CD4-positive, alpha-beta T cell (primary cell): ENCODE results near the gene VTI1A. TPM values are rescaled to one million over a fixed set of nuclear protein-coding genes. Genes with fewer than 3 reads are reported as not detected.

Experiments
- ATAC-seq: fragments of 200-7000 bp; cut with Tn5 transposase; one replicate; pipeline ENCODE4 v1.10.0; 2022; ENCODE audit warnings: mild to moderate bottlenecking; ENCODE audit not compliant: poor library complexity
- CTCF ChIA-PET: fragments of 350-600 bp; sonication (Branson Sonifier 250); formaldehyde crosslinking; loops from one replicate; lab custom pipeline; 2021; ENCODE audit warnings: antibody characterized with exemption, inconsistent platforms; lab: Charles Lee
- POLR2A ChIA-PET: fragments of 350-600 bp; sonication (Branson Sonifier 250); formaldehyde crosslinking; loops from one replicate; lab custom pipeline; 2021; ENCODE audit warnings: antibody characterized with exemption, inconsistent platforms; lab: Charles Lee
- DNase-seq, 14 experiments: peaks; one replicate each; pipeline ENCODE4 v3.0.0-alpha.2; 2013 to 2020; ENCODE audit warnings: mixed read lengths in 2 of 14
- H3K27ac ChIP-seq, 2 donors: one replicate each; pipeline versions ENCODE4 v1.5.1 to v1.7.0; 2013; ENCODE audit warnings: low read length in 2 of 2, low read depth in 1 of 2, mild to moderate bottlenecking in 1 of 2
- H3K27me3 ChIP-seq, 2 experiments: 1 replicate in 1 of 2; 2 replicates in 1 of 2; pipeline versions ENCODE4 v1.6.1 to v1.7.0; 2013; ENCODE audit warnings: low read length in 2 of 2, control low read depth in 1 of 2, mild to moderate bottlenecking in 1 of 2, moderate library complexity in 1 of 2; ENCODE audit not compliant: insufficient read depth in 2 of 2, control insufficient read depth in 1 of 2
- H3K36me3 ChIP-seq: one replicate; pipeline ENCODE4 v1.6.1; 2013; ENCODE audit warnings: low read length, control low read depth; ENCODE audit not compliant: insufficient read depth
- H3K4me1 ChIP-seq: one replicate; pipeline ENCODE4 v1.6.1; 2013; ENCODE audit warnings: low read length, control low read depth; ENCODE audit not compliant: insufficient read depth
- H3K4me3 ChIP-seq: one replicate; pipeline ENCODE4 v1.5.1; 2013; ENCODE audit warnings: mild to moderate bottlenecking, low read length, moderate library complexity
- H3K9me3 ChIP-seq, 2 experiments: 1 replicate in 1 of 2; 2 replicates in 1 of 2; pipeline versions ENCODE4 v1.6.1 to v1.7.0; 2013; ENCODE audit warnings: low read length in 2 of 2, mild to moderate bottlenecking in 2 of 2, control low read depth in 1 of 2, moderate library complexity in 1 of 2; ENCODE audit not compliant: control insufficient read depth in 1 of 2, insufficient read depth in 1 of 2
- H3K27ac Mint-ChIP-seq: one replicate; pipeline ENCODE4 v1.8.0; 2020; ENCODE audit warnings: mixed read lengths
- H3K27me3 Mint-ChIP-seq: one replicate; pipeline ENCODE4 v1.8.0; 2021; ENCODE audit warnings: mixed read lengths
- H3K36me3 Mint-ChIP-seq: one replicate; pipeline ENCODE4 v1.8.0; 2021; ENCODE audit warnings: low read depth, mixed read lengths
- H3K4me1 Mint-ChIP-seq: one replicate; pipeline ENCODE4 v1.8.0; 2021; ENCODE audit warnings: low read depth, mixed read lengths
- H3K4me3 Mint-ChIP-seq: one replicate; pipeline ENCODE4 v1.8.0; 2020; ENCODE audit warnings: mild to moderate bottlenecking, mixed read lengths
- H3K9me3 Mint-ChIP-seq: one replicate; pipeline ENCODE4 v1.8.0; 2020; ENCODE audit warnings: mixed read lengths
- CTCF ChIP-seq: fragments of 200-600 bp; IDR thresholded peaks from one replicate; pipeline ENCODE4 v1.8.0; 2022; ENCODE audit warnings: antibody characterized with exemption, mild to moderate bottlenecking
- intact Hi-C, 2 experiments: fragments of 100-400 bp; cut with DNase I in 1 of 2; cut with micrococcal nuclease in 1 of 2; formaldehyde crosslinking; loops; one replicate each; pipeline versions ENCODE4 v1.15.1 to v1.9.0; 2023 to 2025; cut with DNase I, micrococcal nuclease
- total RNA-seq, 174 experiments: library from RNA in 2 of 174; stranded (reverse) in 2 of 174; gene quantifications; one replicate each; pipeline ENCODE4 v1.2.3 and lab custom pipeline; 2021 to 2026

The VTI1A gene
- total RNA-seq, 2 experiments from 2014 or later: 54.5 to 56.5 TPM

GRCh38 chr10:112677689-112678088 is 230.7 kb downstream of the VTI1A start:
- H3K27me3 ChIP-seq: no peaks in the 10 kb centered on the region
- Mint-ChIP-seq H3K4me1 (no peaks in the 10 kb centered on the region), H3K9me3 (no peaks in the 10 kb centered on the region), H3K4me3 (no peak overlapping the region), H3K27ac (no peak overlapping the region), H3K27me3 (no peaks in the 10 kb centered on the region), H3K36me3 (peaks cover 29% of the 10 kb centered on the region)
- TF ChIP-seq CTCF: no peak
- ChIA-PET CTCF (no interaction called here), POLR2A (no interaction called here)
- no peaks in the 10 kb centered on the region for H3K4me1 ChIP-seq
- H3K4me3 ChIP-seq: no peak overlapping the region
- DNase-seq (no peak), ATAC-seq (no peak)
- intact Hi-C loops: no loop called here
- H3K27ac ChIP-seq: no peak overlapping the region
- peaks cover 13% of the 10 kb centered on the region for H3K36me3 ChIP-seq
- no peaks in the 10 kb centered on the region for H3K9me3 ChIP-seq

GRCh38 chr10:112678581-112678980 is 231.6 kb downstream of the VTI1A start:
- H3K36me3 Mint-ChIP-seq: peaks cover 23% of the 10 kb centered on the region
- Histone ChIP-seq H3K4me1 (no peaks in the 10 kb centered on the region), H3K27me3 (no peaks in the 10 kb centered on the region), H3K4me3 (no peak overlapping the region), H3K9me3 (no peaks in the 10 kb centered on the region), H3K36me3 (peaks cover 13% of the 10 kb centered on the region), H3K27ac (no peak overlapping the region)
- ChIA-PET POLR2A (no interaction called here), CTCF (no interaction called here)
- no peaks in the 10 kb centered on the region for H3K4me1 Mint-ChIP-seq
- intact Hi-C loops: no loop called here
- H3K9me3 Mint-ChIP-seq: no peaks in the 10 kb centered on the region
- DNase-seq (no peak), ATAC-seq (no peak)
- H3K4me3 Mint-ChIP-seq: no peak overlapping the region
- no peak for TF ChIP-seq CTCF
- no peaks in the 10 kb centered on the region for H3K27me3 Mint-ChIP-seq
- no peak overlapping the region for H3K27ac Mint-ChIP-seq

- Mint-ChIP-seq H3K9me3 (no peaks in the 10 kb centered on the region), H3K27ac (no peak overlapping the region), H3K4me1 (no peaks in the 10 kb centered on the region), H3K27me3 (no peaks in the 10 kb centered on the region), H3K36me3 (peaks cover 23% of the 10 kb centered on the region), H3K4me3 (no peak overlapping the region)
- no peak overlapping the region for H3K27ac ChIP-seq
- POLR2A ChIA-PET: no interaction called here
- H3K27me3 ChIP-seq: no peaks in the 10 kb centered on the region
- H3K36me3 ChIP-seq: peaks cover 13% of the 10 kb centered on the region
- H3K4me1 ChIP-seq: no peaks in the 10 kb centered on the region
- ATAC-seq: no peak
- H3K9me3 ChIP-seq: no peaks in the 10 kb centered on the region
- no peak for TF ChIP-seq CTCF
- CTCF ChIA-PET: no interaction called here
- no peak overlapping the region for H3K4me3 ChIP-seq
- no peak for DNase-seq
- intact Hi-C loops: no loop called here
These were observed 232.0 kb downstream of the VTI1A start for GRCh38 chr10:112678987-112679386.
